T-cell (primary cell): ENCODE results near the gene SDCBP2. TPM values are rescaled to one million over a fixed set of nuclear protein-coding genes. Genes with fewer than 3 reads are reported as not detected.

Experiments used
- ATAC-seq, 4 experiments: fragments of 200-7000 bp in 3 of 4; fragments of 150-1000 bp in 1 of 4; cut with Tn5 transposase; replicated peaks in 1 of 4; 1 replicate in 3 of 4; 2 replicates in 1 of 4; pipeline ENCODE4 v1.10.0; 2021; ENCODE audit warnings: moderate library complexity in 3 of 4, mild to moderate bottlenecking in 2 of 4, moderate number of reproducible peaks in 1 of 4
- CTCF ChIA-PET, 2 donors: fragments of 300-600 bp; sonication (Branson Sonifier 250); formaldehyde crosslinking; loops; one replicate each; lab custom pipeline; 2022; ENCODE audit warnings: antibody characterized with exemption in 2 of 2; lab: Charles Lee
- POLR2A ChIA-PET, 2 donors: fragments of 300-600 bp; sonication (Branson Sonifier 250); formaldehyde crosslinking; loops; one replicate each; lab custom pipeline; 2022; ENCODE audit warnings: antibody characterized with exemption in 2 of 2; lab: Charles Lee
- DNase-seq, 35 experiments: peaks; one replicate each; pipeline versions ENCODE4 v3.0.0 to v3.0.0-alpha.2; 2013 to 2023
- H3K27ac ChIP-seq: one replicate; pipeline ENCODE4 v1.5.1; 2013; ENCODE audit warnings: low read length
- H3K27me3 ChIP-seq, 2 experiments: replicated peaks in 1 of 2; 1 replicate in 1 of 2; 2 replicates in 1 of 2; pipeline versions ENCODE4 v1.6.1 to v1.7.0; 2013; ENCODE audit warnings: low read length in 1 of 2, mixed read lengths in 1 of 2; ENCODE audit not compliant: control insufficient read depth in 2 of 2, insufficient read depth in 2 of 2; ENCODE audit errors: extremely low read depth in 1 of 2
- H3K36me3 ChIP-seq, 2 donors: 1 replicate in 1 of 2; 2 replicates in 1 of 2; pipeline versions ENCODE4 v1.6.1 to v1.7.0; 2013; ENCODE audit warnings: low read length in 1 of 2; ENCODE audit not compliant: control insufficient read depth in 2 of 2, insufficient read depth in 1 of 2; ENCODE audit errors: extremely low read depth in 1 of 2
- H3K4me1 ChIP-seq, 2 experiments: 1 replicate in 1 of 2; 2 replicates in 1 of 2; pipeline versions ENCODE4 v1.6.1 to v1.7.0; 2013; ENCODE audit warnings: low read length in 2 of 2, mixed read lengths in 1 of 2; ENCODE audit not compliant: insufficient read depth in 2 of 2, control insufficient read depth in 1 of 2; ENCODE audit errors: extremely low read depth in 1 of 2
- H3K4me3 ChIP-seq, 2 donors: 1 replicate in 1 of 2; 2 replicates in 1 of 2; pipeline versions ENCODE4 v1.5.1 to v1.7.0; 2013; ENCODE audit warnings: mild to moderate bottlenecking in 2 of 2, low read length in 1 of 2, moderate library complexity in 1 of 2; ENCODE audit not compliant: control insufficient read depth in 1 of 2; ENCODE audit errors: extremely low read depth in 1 of 2
- H3K9me3 ChIP-seq: 2 replicates; pipeline ENCODE4 v1.7.0; 2013
- H3K27ac Mint-ChIP-seq, 2 donors: one replicate each; pipeline ENCODE4 v1.8.0; 2020 to 2021; ENCODE audit warnings: mild to moderate bottlenecking in 2 of 2, mixed read lengths in 2 of 2
- H3K27me3 Mint-ChIP-seq, 2 donors: one replicate each; pipeline ENCODE4 v1.8.0; 2021 to 2022; ENCODE audit warnings: mixed read lengths in 2 of 2
- H3K36me3 Mint-ChIP-seq: one replicate; pipeline ENCODE4 v1.8.0; 2021; ENCODE audit warnings: mixed read lengths
- H3K4me1 Mint-ChIP-seq, 3 donors: one replicate each; pipeline ENCODE4 v1.8.0; 2020 to 2022; ENCODE audit warnings: mixed read lengths in 3 of 3, mild to moderate bottlenecking in 1 of 3
- H3K4me3 Mint-ChIP-seq, 3 donors: one replicate each; pipeline ENCODE4 v1.8.0; 2020 to 2022; ENCODE audit warnings: mild to moderate bottlenecking in 3 of 3, mixed read lengths in 3 of 3, moderate library complexity in 3 of 3
- H3K9me3 Mint-ChIP-seq, 3 donors: one replicate each; pipeline ENCODE4 v1.8.0; 2020 to 2022; ENCODE audit warnings: mixed read lengths in 3 of 3
- WGBS: methylation state at CpG from one replicate; pipeline ENCODE4 v1.1.5; 2013; ENCODE audit warnings: missing lambda C conversion rate; ENCODE audit not compliant: insufficient coverage; 5-methylcytosine and 5-hydroxymethylcytosine counted together
- total RNA-seq, 35 experiments: library from RNA in 6 of 35; stranded (reverse) in 6 of 35; fragments of 120-200 nt in 1 of 35; gene quantifications; one replicate each; pipeline versions ENCODE4 v1.2.1 to v1.2.4 and lab custom pipeline; 2013 to 2026

SDCBP2 gene
- total RNA-seq, 5 donors from 2014 or later (not counting 1 experiment from before 2014, with no cell fraction given) = 1.1 to 2.4 (median 2.2) TPM

DNA sequence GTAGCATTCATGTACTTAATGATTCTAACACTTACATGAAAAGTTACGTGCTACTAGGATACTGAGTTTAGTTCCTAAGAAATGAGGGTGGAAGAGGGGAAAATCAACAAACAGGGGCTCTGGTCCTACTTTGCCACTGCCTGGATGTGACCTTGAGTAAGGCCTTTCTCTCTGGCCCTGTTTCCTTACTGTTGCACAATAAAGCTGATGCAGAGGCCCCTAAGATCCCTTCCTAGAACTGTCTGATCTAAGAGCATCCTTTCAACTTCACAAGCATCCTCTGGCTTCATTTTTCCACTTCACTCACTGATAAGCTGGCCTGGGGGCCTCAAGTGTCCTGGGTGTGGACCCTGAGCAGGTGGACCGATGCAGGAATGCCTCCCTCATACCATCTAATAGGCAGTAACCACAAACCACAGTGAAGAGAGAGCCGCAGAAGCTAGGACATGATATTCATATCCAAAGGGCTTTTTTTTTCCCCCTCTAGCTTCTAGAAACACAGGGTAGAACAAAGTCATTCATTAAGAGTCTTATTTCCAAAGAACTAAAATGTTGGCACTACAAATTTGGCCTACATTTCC is 42.4 kb upstream of the SDCBP2 start:
- DNase-seq = no peak
- Histone ChIP-seq H3K9me3 (no peaks in the 10 kb centered on the region), H3K36me3 (peaks cover 14 to 56% of the 10 kb centered on the region in 2 donors), H3K4me1 (peaks cover under 1 to 7% of the 10 kb centered on the region in 2 experiments), H3K27ac (no peak overlapping the region), H3K27me3 (no peaks in the 10 kb centered on the region), H3K4me3 (no peak overlapping the region)
- CTCF ChIA-PET = no interaction called here
- Mint-ChIP-seq H3K4me3 (no peak overlapping the region), H3K4me1 (peaks cover 26 to 42% (median 42%) of the 10 kb centered on the region in 3 donors), H3K27me3 (no peaks in the 10 kb centered on the region), H3K36me3 (peaks cover 42% of the 10 kb centered on the region), H3K27ac (peak overlapping the region; percentile 36 to 55), H3K9me3 (no peaks in the 10 kb centered on the region)
- no peak for ATAC-seq
- POLR2A ChIA-PET = no interaction called here
- WGBS = 65% methylated on average over 3 of the region's 3 CpGs

DNA sequence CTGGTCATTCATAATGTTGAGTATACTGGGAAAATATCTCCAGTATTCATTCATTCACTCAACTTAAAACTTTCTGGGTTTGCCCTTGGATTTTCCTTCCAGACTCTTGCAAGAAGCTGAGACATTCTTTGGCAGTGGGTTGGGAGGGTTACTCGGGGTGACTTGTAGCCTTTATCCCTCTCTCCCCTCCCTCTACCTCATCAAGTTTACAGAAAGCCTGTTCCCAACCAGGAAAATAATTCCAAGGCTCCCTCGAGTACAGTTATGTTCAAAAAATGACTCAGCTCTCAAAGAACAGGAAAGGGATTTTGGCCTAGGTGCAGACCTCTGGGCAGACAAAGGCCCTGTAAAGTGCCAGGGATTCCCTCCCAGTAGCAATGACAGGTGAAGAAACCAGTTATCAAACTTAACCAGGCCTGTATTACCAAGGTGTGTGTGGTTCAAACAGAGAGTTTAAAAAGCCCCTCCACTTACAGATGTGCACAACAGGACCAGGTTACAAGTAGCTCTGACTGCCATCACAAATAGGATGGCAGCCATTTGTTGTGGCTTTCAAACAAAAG is 41.7 kb upstream of the SDCBP2 start:
- WGBS = no CpG with 5 or more reads among the region's 2 CpGs
- H3K4me1 Mint-ChIP-seq = peaks cover 19 to 39% (median 38%) of the 10 kb centered on the region in 3 donors
- POLR2A ChIA-PET = no interaction called here
- H3K27me3 ChIP-seq = no peaks in the 10 kb centered on the region
- no peak overlapping the region for H3K4me3 Mint-ChIP-seq
- DNase-seq (no peak), ATAC-seq (no peak)
- H3K4me3 ChIP-seq = no peak overlapping the region
- no peaks in the 10 kb centered on the region for H3K27me3 Mint-ChIP-seq
- H3K36me3 Mint-ChIP-seq = peaks cover 44% of the 10 kb centered on the region
- H3K9me3 Mint-ChIP-seq = no peaks in the 10 kb centered on the region
- H3K9me3 ChIP-seq = no peaks in the 10 kb centered on the region
- no peak overlapping the region for H3K27ac Mint-ChIP-seq
- H3K27ac ChIP-seq = no peak overlapping the region
- peaks cover 0 to under 1% of the 10 kb centered on the region in 2 experiments for H3K4me1 ChIP-seq
- CTCF ChIA-PET = no interaction called here
- H3K36me3 ChIP-seq = peaks cover 17 to 56% of the 10 kb centered on the region in 2 donors

DNA sequence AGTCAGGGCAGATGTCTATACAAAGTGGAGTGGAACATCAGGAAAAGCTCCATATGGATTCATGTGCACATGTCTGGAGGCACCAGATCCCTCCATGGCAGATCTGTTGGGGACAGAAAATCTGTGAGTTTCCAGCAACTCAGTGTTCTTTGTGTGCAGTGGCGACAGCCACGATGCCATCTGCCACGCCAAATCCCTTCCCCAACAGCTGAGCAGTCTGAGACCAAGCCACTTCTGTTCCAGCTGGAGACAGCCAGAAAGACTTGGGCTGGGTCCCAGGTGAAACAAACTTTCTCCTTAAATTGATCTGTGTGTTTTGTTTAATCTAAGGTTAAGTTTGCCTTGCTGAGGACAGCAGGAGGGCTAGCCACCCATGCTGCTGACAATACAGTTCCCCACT is 41.0 kb upstream of the SDCBP2 start:
- ChIA-PET POLR2A (no interaction called here), CTCF (no interaction called here)
- Mint-ChIP-seq H3K4me1 (peaks cover 17 to 39% (median 38%) of the 10 kb centered on the region in 3 donors), H3K9me3 (no peaks in the 10 kb centered on the region), H3K27me3 (no peaks in the 10 kb centered on the region), H3K4me3 (no peak overlapping the region), H3K27ac (peak overlapping the region in 1 of 2 donors; percentile 41), H3K36me3 (peaks cover 48% of the 10 kb centered on the region)
- peaks cover 20 to 58% of the 10 kb centered on the region in 2 donors for H3K36me3 ChIP-seq
- H3K27me3 ChIP-seq = no peaks in the 10 kb centered on the region
- no peak overlapping the region for H3K4me3 ChIP-seq
- WGBS = no CpG with 5 or more reads among the region's 3 CpGs
- no peaks in the 10 kb centered on the region for H3K4me1 ChIP-seq
- ATAC-seq = no peak
- DNase-seq = no peak
- H3K9me3 ChIP-seq = no peaks in the 10 kb centered on the region
- H3K27ac ChIP-seq = no peak overlapping the region

DNA sequence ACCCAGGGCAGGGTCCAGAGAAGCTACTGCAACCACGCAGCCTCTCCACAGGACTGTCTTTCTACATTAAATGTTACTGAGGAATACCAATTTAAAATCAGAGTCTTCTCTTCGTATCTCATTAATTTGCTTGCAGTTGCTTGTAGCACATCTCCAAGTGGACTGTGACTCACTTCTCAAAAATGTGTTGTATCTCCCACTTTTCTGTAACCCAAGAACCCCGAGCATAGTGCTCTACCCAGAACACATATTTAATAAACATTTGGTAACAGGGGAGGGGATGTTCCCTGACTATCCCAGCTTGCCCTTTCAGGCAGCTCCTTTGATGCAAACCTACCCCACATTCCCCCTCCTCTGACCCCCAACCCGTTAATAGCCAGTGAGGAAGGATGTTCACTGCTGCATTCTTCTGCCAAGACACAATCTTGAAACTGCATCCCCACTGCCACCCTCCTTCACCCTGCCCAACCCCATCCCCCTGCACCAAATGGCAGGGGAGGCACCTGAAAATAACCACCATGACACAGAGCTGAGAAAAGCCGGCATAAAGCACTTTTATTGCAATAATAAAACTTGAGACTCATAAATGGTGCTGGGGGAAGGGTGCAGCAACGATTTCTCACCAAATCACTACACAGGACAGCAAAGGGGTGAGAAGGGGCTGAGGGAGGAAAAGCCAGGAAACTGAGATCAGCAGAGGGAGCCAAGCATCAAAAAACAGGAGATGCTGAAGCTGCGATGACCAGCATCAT is 39.7 kb upstream of the SDCBP2 start:
- Histone ChIP-seq H3K4me1 (peaks cover 8 to 9% of the 10 kb centered on the region in 2 experiments), H3K9me3 (no peaks in the 10 kb centered on the region), H3K27me3 (no peaks in the 10 kb centered on the region), H3K27ac (no peak overlapping the region), H3K4me3 (no peak overlapping the region), H3K36me3 (peaks cover 20 to 48% of the 10 kb centered on the region in 2 donors)
- DNase-seq (no peak), ATAC-seq (no peak)
- Mint-ChIP-seq H3K4me1 (peaks cover 19 to 44% (median 42%) of the 10 kb centered on the region in 3 donors), H3K27ac (peak overlapping the region; percentile 39 to 64), H3K36me3 (peaks cover 46% of the 10 kb centered on the region), H3K9me3 (no peaks in the 10 kb centered on the region), H3K4me3 (no peak overlapping the region), H3K27me3 (no peaks in the 10 kb centered on the region)
- WGBS = no CpG with 5 or more reads among the region's 7 CpGs
- ChIA-PET CTCF (interaction anchor here in 1 of 2 donors (0.7 kb wide), 1 partner anchor 9 kb away, joined by 6 read pairs; no protein-coding TSS in a partner anchor), POLR2A (no interaction called here)

DNA sequence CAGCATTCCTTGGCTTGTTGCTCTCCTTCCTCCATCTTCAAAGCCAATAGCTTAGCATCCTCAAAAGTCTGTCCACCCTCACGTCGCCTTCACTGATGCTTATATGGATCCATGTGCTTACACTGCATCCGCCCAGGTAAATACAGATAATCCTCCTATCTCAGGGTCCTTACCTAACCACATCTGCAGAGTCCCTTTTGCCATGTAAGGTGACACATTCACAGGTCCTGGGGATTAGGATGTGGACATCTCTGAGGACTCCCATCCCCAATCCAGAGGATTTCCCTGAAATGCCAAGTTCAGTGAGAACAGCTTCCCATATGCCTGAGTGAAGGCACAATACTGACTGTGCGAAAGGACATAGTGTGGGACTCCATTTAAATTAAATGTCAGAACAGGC is 38.5 kb upstream of the SDCBP2 start:
- Histone ChIP-seq H3K4me3 (no peak overlapping the region), H3K9me3 (no peaks in the 10 kb centered on the region), H3K4me1 (peaks cover 12 to 21% of the 10 kb centered on the region in 2 experiments), H3K36me3 (peaks cover 14 to 39% of the 10 kb centered on the region in 2 donors), H3K27ac (no peak overlapping the region), H3K27me3 (no peaks in the 10 kb centered on the region)
- H3K9me3 Mint-ChIP-seq = no peaks in the 10 kb centered on the region
- H3K27me3 Mint-ChIP-seq = no peaks in the 10 kb centered on the region
- peaks cover 23 to 49% (median 46%) of the 10 kb centered on the region in 3 donors for H3K4me1 Mint-ChIP-seq
- DNase-seq = no peak
- ChIA-PET CTCF (no interaction called here), POLR2A (no interaction called here)
- no peak overlapping the region for H3K27ac Mint-ChIP-seq
- peaks cover 50% of the 10 kb centered on the region for H3K36me3 Mint-ChIP-seq
- no CpG with 5 or more reads among the region's 4 CpGs for WGBS
- H3K4me3 Mint-ChIP-seq = no peak overlapping the region
- no peak for ATAC-seq

DNA sequence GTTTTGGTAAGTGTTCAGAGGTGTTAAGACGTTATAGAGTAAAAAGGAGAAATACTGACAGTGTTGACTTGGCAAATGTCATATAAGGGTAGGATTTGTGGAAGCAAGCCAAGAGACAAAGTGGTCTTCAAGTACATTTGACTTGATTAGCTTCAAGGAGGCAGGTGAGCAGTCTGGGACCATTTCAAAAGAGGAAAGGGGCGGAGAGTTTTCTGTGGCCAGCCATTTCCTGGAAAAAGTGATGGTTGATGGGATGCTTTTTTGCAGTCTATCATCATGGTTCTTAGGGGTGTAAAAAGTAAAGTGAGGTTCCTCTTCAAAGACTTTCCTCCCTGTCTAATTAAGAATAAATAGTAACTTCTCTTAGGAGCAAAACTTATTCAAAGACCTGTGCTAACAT is 35.2 kb upstream of the SDCBP2 start:
- CTCF ChIA-PET = no interaction called here
- no peaks in the 10 kb centered on the region for H3K27me3 Mint-ChIP-seq

More for the DNA sequence above, 35.2 kb upstream of the SDCBP2 start:
- Mint-ChIP-seq H3K27ac (peak overlapping the region; percentile 65 to 86), H3K4me3 (peak overlapping the region in 1 of 3 donors; percentile 66), H3K9me3 (no peaks in the 10 kb centered on the region), H3K4me1 (peaks cover 34 to 53% (median 45%) of the 10 kb centered on the region in 3 donors), H3K36me3 (peaks cover 62% of the 10 kb centered on the region)
- WGBS = 13% methylated on average over 1 of the region's 2 CpGs
- POLR2A ChIA-PET = no interaction called here
- ATAC-seq (peak; percentile 44 to 60 (median 52)), DNase-seq (peak in 1 of 35 experiments; percentile 15)
- no peak overlapping the region for H3K4me3 ChIP-seq
- no peaks in the 10 kb centered on the region for H3K9me3 ChIP-seq
- H3K36me3 ChIP-seq = peaks cover 11 to 22% of the 10 kb centered on the region in 2 donors
- peaks cover 15 to 24% of the 10 kb centered on the region in 2 experiments for H3K4me1 ChIP-seq
- H3K27ac ChIP-seq = peak overlapping the region; percentile 59
- no peaks in the 10 kb centered on the region for H3K27me3 ChIP-seq
